Myocyte (in vitro differentiated cells): Measurements from ENCODE around the gene ATP5F1D. TPM values are rescaled to one million over a fixed set of nuclear protein-coding genes. Genes with fewer than 3 reads are reported as not detected.
"Not testable (repeated sequence)": the region's sequence is repeated elsewhere in the genome, so short reads cannot be mapped to it uniquely, and the experiment has no call there.

Experiments
- DNase-seq: peaks from one replicate; pipeline ENCODE4 v3.0.0-alpha.2; 2012; ENCODE audit warnings: low read depth
- total RNA-seq: library from RNA; depleted of rRNA; stranded (reverse); fragments of >200 nt; gene quantifications from 2 replicates; pipeline ENCODE4 v1.2.3, GENCODE V29; 2014

ATP5F1D gene
- total RNA-seq, 1 donor from 2014 or later: 61.9 TPM

DNA sequence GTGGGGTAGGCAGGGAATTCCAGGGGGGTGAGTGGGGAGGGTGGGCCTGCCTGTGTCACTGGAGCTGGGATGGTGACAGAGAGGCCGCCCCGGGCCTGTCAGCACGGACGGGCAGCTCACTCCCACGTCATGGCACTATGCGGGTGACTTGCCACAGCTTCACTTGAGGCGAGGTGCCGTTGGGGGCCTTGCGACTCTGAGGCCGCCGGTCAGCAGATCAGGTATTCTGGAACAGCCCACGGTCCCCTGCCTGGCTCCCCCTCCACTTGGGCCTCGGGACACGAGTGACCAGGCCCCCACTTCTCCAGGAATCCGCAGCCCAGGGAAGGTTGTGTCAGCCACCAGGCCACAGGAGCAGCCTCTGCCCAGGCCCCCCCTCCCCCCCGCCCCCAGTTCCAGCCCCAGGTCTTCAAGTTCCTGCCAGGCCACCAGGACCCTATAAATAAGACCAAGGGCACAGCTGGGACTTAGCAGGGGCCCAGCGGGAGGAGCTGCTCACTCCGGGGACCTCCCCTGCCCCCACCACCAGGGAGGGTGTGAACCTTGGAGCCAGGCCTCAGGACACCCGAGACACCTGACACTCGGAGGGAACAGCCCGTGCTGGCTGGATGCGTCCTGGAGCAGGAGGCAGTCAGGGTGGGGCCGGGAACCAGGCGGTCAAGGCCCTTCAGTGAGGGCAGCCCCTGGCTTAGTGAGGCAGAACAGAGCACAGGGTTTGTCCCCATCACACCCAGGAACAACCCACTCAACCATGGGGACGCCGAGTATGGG is 4.1 kb downstream of the ATP5F1D start:
- DNase-seq: peak; percentile 97

DNA sequence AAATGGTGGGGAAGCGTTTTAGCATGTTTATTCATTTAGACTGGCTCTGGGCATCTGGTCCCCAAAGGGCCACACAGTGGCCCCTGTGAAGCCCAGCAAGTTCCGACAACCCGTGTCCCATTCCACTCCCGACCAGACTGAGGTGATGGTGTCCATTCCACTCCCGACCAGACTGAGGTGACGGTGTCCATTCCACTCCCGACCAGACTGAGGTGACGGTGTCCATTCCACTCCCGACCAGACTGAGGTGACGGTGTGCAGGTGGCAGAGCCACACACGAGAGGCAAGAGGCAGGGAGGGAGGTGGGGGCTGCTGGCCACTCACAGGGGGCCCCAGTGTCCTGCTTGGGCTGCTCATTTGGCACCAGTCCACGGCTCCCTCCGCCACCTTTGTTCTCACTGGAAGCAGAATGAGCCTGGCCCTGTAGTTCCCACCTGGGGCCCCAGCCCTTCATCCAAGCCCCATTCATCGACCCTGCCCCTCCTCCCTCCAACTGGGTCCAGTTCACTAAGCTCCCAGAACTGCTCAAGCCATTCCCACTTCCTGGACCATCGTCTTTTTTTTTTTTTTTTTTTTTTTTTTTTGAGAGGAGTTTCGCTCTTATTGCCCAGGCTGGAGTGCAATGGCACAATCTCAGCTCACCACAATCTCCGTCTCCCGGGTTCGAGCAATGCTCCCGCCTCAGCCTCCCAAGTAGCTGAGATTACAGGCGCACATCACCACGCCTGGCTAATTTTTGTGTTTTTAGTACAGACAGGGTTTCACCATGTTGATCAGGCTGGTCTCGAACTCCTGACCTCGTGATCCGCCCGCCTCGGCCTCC is 4.9 kb downstream of the ATP5F1D start:
- DNase-seq: not testable (repeated sequence)

DNA sequence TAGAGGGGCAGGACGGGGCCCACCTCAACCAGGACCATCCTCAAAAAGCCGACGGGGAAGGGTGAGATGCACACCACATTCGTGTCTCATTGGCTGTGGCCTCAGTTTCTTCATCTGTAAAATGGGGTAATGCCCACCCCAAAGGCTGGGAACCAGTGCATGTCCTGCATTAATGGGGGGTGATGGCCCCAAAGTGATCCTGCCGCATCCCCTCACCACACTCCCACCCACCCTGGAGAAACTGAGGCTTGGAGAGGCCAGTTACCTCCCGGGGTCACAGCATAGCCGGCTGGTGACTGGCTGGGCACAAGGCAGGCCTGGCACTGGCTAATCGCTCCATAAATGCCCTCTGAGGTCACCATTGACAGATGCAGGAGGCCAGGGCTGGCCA is 6.2 kb downstream of the ATP5F1D start:
- DNase-seq: no peak

GRCh38 chr19:1248139-1248785 is 6.7 kb downstream of the ATP5F1D start, which contains the start of gene MIDN:
TSS of gene MIDN (plus strand) at chr19:1248583. CDS start at chr19:1250297, 1,714 bp downstream.
- DNase-seq: peak; percentile 96

DNA sequence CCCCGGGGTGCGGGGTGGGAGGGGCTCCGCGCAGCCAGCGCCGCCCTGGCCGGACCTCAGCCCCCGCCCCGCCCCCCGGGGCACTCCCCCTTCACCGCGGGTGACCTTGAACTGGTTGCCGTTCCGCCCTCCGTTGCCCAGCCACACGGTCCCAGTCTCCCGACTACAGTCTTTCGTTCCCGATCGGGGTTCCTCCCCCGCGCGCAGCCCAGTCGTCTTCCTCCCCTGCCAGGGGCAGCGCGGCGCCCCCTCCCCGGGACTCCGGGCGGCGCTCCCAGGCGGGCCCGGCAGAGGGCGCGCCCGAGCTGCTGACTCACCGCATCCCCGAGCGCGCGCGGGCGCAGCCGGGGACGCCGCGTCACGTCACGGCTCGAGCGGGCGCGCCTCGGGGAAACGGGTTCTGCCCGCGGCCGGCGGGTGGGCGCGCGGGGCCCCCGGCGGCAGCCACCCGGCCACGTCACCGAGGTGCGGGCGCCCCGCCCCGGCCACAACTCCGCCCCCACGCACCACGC is 7.3 kb downstream of the ATP5F1D start:
- DNase-seq: no peak

DNA sequence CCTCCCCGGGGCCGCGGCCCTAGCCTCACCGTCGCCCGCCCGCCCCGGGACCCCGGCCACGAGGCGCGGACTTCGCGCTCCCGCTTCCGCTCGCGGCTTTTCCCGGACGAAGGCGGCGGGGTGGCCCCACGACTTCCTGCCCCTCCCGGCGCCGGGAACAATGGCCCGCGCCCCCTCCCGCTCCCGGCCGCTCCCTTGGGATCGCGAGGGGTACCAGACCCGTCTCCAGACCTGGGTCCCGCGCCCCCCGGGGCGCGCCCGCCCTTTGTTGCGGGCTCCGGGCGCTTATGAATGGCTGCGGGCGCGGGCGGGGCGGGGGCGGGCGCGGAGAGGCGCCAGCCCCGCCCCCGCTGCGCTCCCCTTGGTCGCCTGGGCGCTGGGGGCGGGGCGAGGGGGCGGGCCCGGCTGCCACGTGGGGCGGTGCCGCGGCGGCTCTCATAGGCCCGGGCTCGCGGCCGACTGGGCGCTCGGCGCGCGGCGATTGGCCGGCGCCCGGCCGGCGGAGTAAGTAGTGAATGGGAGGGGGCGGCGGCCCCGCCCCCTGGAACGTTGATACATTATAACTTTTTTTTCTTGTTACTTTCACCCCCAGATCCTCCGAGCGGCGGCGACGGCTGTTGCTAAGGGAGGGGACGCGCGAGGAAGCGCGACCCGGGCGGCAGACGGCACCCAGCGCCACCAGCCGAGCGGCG is 7.9 kb downstream of the ATP5F1D start:
- DNase-seq: peak; percentile 94

- no peak for DNase-seq
Measured at GRCh38 chr19:1249990-1250436, 8.5 kb downstream of the ATP5F1D start.

DNA sequence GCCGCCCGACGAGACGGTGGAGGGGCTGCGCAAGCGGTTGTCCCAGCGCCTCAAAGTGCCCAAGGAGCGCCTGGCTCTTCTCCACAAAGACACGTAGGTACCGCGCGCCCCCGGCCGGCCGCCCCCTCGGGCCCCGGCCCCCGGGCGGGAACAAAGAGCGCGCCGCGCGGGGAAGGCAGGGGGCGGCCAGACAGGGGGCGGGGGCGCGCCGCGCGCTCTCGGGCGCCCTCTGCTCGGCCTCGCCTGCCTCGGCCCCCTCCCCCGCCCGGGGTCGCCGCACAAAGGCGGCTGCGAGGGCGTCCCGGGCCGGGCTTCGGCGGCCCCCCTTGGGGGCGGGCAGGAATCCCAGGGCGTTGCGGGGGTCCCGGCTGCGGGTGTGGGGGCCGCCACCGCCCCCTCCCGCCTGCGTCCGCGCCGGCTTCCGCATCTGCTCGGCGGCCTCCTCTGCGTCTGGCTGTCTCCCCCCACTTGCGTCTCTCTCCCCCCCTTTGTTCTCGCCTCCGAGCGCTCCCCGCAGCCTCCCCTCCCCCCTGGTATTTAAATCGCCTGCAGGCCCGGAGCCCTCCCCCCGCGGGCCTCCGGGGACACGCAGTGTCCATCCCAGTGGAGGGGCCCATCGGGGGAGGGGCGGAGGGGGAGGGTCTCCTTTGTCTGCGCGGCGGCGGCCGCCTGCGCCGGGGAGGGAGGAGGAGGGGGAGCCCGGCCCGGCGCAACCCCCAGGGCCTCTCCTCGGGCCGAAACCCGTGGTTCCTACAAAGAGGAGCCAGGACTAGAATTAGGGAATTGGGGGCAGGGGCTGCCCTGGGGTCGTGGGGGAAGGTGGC is 9.1 kb downstream of the ATP5F1D start:
- DNase-seq: peak; percentile 73

DNA sequence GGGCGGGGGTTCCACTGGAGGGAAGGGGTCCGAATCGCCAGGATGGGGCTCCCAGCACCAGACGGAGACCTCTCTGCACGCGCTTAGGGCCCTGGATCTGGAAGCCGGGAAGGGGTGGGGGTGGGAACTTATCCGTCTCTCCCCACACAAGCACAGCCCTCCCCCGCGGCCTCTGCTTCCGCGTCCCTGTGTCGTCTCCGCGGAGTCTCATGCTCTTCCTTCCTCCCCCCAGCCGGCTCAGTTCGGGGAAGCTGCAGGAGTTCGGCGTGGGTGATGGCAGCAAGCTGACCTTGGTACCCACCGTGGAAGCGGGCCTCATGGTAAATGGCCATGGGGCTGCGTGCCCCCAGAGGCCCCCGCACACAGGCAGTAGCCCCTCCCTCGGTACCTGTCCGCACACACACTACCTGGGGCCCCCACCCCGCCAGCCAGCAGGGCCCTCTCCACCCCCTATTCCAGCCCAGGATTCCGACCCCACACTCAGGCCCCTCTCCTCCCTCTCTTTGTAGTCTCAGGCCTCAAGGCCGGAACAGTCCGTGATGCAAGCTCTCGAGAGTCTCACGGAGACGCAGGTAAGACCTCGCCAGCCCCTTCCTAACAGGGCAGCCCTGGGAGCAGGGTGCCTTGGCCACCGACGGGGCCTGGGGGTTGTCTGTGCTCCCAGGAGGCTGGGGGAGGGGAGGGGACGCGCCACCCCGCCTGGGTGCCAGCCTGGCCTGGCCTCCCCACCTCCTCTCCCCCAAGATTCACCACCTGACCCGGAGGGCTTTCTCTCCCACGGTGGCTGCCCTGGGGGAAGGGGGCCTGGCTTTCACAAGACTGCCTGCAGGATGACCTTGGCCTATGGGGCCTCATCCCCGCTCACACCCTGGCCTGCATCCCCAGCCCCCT is 10.0 kb downstream of the ATP5F1D start:
- peak; percentile 73 for DNase-seq

GRCh38 chr19:1252221-1252820 is 10.8 kb downstream of the ATP5F1D start:
- peak; percentile 89 for DNase-seq

DNA sequence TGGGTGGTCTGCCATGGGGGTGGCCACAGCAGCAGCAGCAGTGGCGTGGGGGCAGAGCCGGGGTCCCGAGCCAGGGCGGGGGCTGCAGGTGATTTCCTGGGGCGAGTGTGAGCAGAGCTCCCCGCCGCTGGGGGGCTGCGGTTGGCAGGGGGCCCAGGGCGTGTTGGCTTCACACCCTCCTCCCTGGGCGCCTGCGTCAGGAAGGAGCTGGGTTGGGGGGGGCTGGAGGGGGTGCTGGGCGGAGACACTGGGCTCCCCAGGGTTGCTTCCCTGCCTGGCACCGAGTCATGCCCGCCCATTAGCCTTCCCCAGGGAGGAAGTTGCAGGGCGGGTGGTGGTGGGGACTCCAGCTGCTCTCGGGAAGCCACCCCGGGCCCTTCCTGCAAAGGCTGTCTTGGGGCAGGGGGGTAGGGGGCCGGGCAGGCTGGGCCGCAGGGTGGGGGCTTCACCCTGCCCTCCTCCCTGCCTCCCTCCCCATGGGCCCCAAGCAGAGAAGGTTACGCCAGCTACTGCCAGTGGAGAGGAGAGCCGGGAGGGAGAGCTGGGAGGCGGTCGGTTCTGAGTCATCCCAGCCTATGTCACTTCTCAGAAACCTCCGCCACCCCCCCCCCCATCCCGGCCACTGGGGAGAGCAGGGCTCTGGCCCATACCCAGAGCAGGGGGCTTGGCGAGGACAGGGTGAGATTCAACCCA is 11.4 kb downstream of the ATP5F1D start:
- DNase-seq: peak; percentile 94

- no peak for DNase-seq
Measured at GRCh38 chr19:1253514-1254080, 12.0 kb downstream of the ATP5F1D start.

- DNase-seq: no peak
Measured at GRCh38 chr19:1254081-1254527, 12.6 kb downstream of the ATP5F1D start.

DNA sequence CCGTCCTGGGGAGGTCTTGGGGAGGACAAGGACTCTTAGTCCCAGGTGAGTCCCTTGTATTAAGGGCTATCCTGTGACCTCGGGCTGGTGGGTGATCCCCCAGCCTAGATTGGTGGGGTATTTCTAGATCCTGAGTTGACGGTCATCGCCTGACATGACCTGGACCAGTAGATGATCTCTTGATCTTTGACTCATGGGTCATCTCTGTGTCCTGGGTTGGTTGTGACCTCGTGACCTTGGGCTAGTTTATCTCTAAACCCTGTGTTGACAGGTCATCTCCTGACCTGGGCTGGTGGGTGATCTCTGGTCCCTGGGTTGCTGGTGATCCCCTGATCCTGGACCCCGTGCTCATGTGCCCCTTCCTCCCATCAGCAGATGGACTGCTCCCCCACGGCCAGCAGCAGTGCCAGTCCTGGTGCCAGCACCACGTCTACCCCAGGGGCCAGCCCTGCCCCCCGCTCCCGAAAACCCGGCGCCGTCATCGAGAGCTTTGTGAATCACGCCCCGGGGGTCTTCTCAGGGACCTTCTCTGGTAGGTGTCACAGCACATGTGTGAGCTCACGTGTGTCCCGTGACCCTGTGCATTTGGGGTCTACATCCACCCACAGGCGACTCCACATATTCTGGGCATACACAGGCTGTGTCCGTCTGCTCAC is 13.1 kb downstream of the ATP5F1D start:
- DNase-seq: no peak

- DNase-seq: no peak
Measured at GRCh38 chr19:1255186-1256161, 13.9 kb downstream of the ATP5F1D start.
